ENCODE data around the gene UBP1. TPM values are rescaled to one million over a fixed set of nuclear protein-coding genes. Genes with fewer than 3 reads are reported as not detected.

The UBP1 gene
- total and polyA plus RNA-seq, 8 donors = 21.0 to 150 (median 67.3) TPM

- H3K9me3 ChIP-seq = no peaks in the 10 kb centered on the region
- DNase-seq = no peak
- H3K4me3 ChIP-seq = no peak overlapping the region
- H3K27ac ChIP-seq = no peak overlapping the region
- intact Hi-C loops (cut with DNase I; ENCODE audit: low total_unique reads) = no loop called here
- no peak for TF ChIP-seq POLR2A (IDR thresholded peaks at IDR 0.05)
- TF ChIP-seq EP300 (IDR thresholded peaks at IDR 0.05) = no peak
- no peaks in the 10 kb centered on the region for H3K27me3 ChIP-seq
- peaks cover 0 to 6% (median 0%) of the 10 kb centered on the region in 4 donors for H3K4me1 ChIP-seq
- peaks cover 0 to 6% (median 0%) of the 10 kb centered on the region in 4 donors for H3K36me3 ChIP-seq
Observed at GRCh38 chr3:33364060-33364459, 76.1 kb downstream of the UBP1 start.

- 79 to 82% (median 81%) methylated on average over 3 of the region's 3 CpGs for WGBS, 5 donors
- intact Hi-C loops (cut with DNase I; ENCODE audit: low total_unique reads) = no loop called here
- Histone ChIP-seq H3K4me1 (peaks cover 0 to 7% (median 0%) of the 10 kb centered on the region in 4 donors), H3K9me3 (no peaks in the 10 kb centered on the region), H3K36me3 (peaks cover 0 to 6% (median 0%) of the 10 kb centered on the region in 4 donors), H3K27me3 (no peaks in the 10 kb centered on the region), H3K27ac (no peak overlapping the region), H3K4me3 (no peak overlapping the region)
- DNase-seq = no peak
- no peak for TF ChIP-seq POLR2A (IDR thresholded peaks at IDR 0.05)
- TF ChIP-seq POLR2AphosphoS5 (IDR thresholded peaks at IDR 0.05) = no peak
Observed at GRCh38 chr3:33363113-33363800, 76.9 kb downstream of the UBP1 start.

DNA sequence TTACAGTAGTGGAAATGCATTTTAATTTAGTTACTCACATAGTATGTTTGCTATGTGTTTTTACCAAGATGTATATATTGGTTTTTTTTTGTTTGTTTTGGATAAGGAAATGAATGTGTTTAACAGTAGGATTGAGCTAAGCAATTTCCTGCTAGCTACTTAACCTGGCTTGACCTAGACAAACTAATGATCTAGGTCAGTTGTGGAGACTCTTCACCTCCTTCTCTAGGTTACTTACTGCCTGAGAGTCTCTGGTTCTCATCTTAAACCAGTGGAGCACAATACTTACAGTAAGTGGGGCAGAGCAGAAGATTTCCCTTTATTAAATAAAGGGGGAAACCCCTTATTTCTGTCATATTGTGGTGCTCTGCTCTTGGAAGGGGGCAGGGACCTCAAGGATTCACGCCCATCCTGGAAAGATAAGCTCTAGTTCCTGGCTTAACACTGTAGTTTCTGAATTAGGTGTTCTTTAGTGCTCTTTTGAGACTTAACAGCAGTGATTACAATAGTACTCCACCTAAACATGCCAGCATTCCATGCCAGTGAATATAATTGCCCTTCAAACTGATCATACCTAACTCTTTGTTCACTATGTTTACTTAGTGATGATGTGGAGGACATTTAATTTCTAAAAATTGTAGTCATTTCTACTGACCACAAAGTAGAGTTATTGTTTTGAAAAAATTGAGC is 79.9 kb downstream of the UBP1 start:
- Histone ChIP-seq H3K9me3 (no peaks in the 10 kb centered on the region), H3K4me1 (peaks cover 0 to 18% (median 8%) of the 10 kb centered on the region in 4 donors), H3K27ac (peak overlapping the region in 2 of 5 donors; percentile 10 to 49), H3K4me3 (no peak overlapping the region), H3K36me3 (peaks cover 0 to 6% (median 0%) of the 10 kb centered on the region in 4 donors), H3K27me3 (no peaks in the 10 kb centered on the region)
- intact Hi-C loops (cut with DNase I; ENCODE audit: low total_unique reads) = no loop called here
- WGBS, 5 donors = 22 to 58% (median 50%) methylated on average over 1 of the region's 1 CpG
- TF ChIP-seq POLR2A (IDR thresholded peaks at IDR 0.05) = no peak
- no peak for TF ChIP-seq EP300 (IDR thresholded peaks at IDR 0.05)
- no peak for TF ChIP-seq POLR2AphosphoS5 (IDR thresholded peaks at IDR 0.05)
- TF ChIP-seq CTCF (IDR thresholded peaks at IDR 0.05) = no peak
- DNase-seq = peak in 1 of 2 donors; percentile 40

- TF ChIP-seq POLR2AphosphoS5 (IDR thresholded peaks at IDR 0.05) (no peak), EP300 (IDR thresholded peaks at IDR 0.05) (no peak), CTCF (IDR thresholded peaks at IDR 0.05) (no peak), POLR2A (IDR thresholded peaks at IDR 0.05) (no peak)
- H3K27me3 ChIP-seq = no peaks in the 10 kb centered on the region
- intact Hi-C loops (cut with DNase I; ENCODE audit: low total_unique reads) = no loop called here
- H3K9me3 ChIP-seq = no peaks in the 10 kb centered on the region
- H3K36me3 ChIP-seq = no peaks in the 10 kb centered on the region
- H3K4me1 ChIP-seq = peaks cover 0 to 21% (median 9%) of the 10 kb centered on the region in 4 donors
- WGBS, 5 donors = 47 to 70% (median 53%) methylated on average over 4 of the region's 4 CpGs
- no peak overlapping the region for H3K27ac ChIP-seq
- no peak overlapping the region for H3K4me3 ChIP-seq
- peak in 1 of 2 donors; percentile 10 for DNase-seq
Observed at GRCh38 chr3:33358172-33358781, 81.9 kb downstream of the UBP1 start.

- peak overlapping the region in 2 of 4 donors; percentile 1 to 24 for H3K4me3 ChIP-seq
- intact Hi-C loops (cut with DNase I; ENCODE audit: low total_unique reads) = no loop called here
- peak overlapping the region in 1 of 5 donors; percentile 26 for H3K27ac ChIP-seq
- DNase-seq = peak in 1 of 2 donors; percentile 77
- WGBS, 5 donors = 16 to 40% (median 28%) methylated on average over 5 of the region's 5 CpGs
- H3K27me3 ChIP-seq = no peaks in the 10 kb centered on the region
- TF ChIP-seq EP300 (IDR thresholded peaks at IDR 0.05) (no peak), POLR2AphosphoS5 (IDR thresholded peaks at IDR 0.05) (peak in 2 of 3 donors; percentile 74 to 89)
- H3K36me3 ChIP-seq = no peaks in the 10 kb centered on the region
- H3K9me3 ChIP-seq = no peaks in the 10 kb centered on the region
- H3K4me1 ChIP-seq = peaks cover 0 to 21% (median 9%) of the 10 kb centered on the region in 4 donors
Observed at GRCh38 chr3:33355611-33356010, 84.6 kb downstream of the UBP1 start.
